Osteoblast (primary cell): ENCODE results near the gene RELCH. TPM values are rescaled to one million over a fixed set of nuclear protein-coding genes. Genes with fewer than 3 reads are reported as not detected.
A peak's percentile ranks its signal among the peaks of the same experiment; 100 is the strongest.

ENCODE experiments used
- DNase-seq: peaks from one replicate; pipeline ENCODE4 v3.0.0; 2011; ENCODE audit warnings: low spot score, mixed read lengths; ENCODE audit not compliant: insufficient read length; ENCODE audit errors: missing footprints
- H2AFZ ChIP-seq: 2 replicates; pipeline ENCODE4 v1.6.0; 2011; ENCODE audit warnings: mild to moderate bottlenecking, low read length
- H3K27ac ChIP-seq: 2 replicates; pipeline ENCODE4 v1.5.1; 2011; ENCODE audit warnings: mild to moderate bottlenecking, low read depth, low read length, moderate library complexity
- H3K27me3 ChIP-seq: 2 replicates; pipeline ENCODE4 v1.6.0; 2012; ENCODE audit warnings: mild to moderate bottlenecking, control low read depth, inconsistent platforms, low read length, moderate library complexity; ENCODE audit not compliant: insufficient read depth
- H3K36me3 ChIP-seq: 2 replicates; pipeline ENCODE4 v1.5.1; 2011; ENCODE audit warnings: mild to moderate bottlenecking, low read length, control low read depth, moderate library complexity; ENCODE audit not compliant: insufficient read depth
- H3K4me1 ChIP-seq: 2 replicates; pipeline ENCODE4 v1.5.1; 2011; ENCODE audit warnings: mild to moderate bottlenecking, low read length, control low read depth, moderate library complexity; ENCODE audit not compliant: insufficient read depth
- H3K4me2 ChIP-seq: 2 replicates; pipeline ENCODE4 v1.6.0; 2011; ENCODE audit warnings: mild to moderate bottlenecking, low read length; ENCODE audit not compliant: insufficient read depth
- H3K4me3 ChIP-seq: fragments of 200-600 bp; sonication (generic); 3 replicates; pipeline ENCODE4 v1.5.1; 2012; ENCODE audit warnings: mild to moderate bottlenecking, low read length, inconsistent platforms; ENCODE audit not compliant: insufficient read depth
- H3K79me2 ChIP-seq: 2 replicates; pipeline ENCODE4 v1.6.0; 2012; ENCODE audit warnings: mild to moderate bottlenecking, low read length, control low read depth, inconsistent platforms; ENCODE audit not compliant: insufficient read depth
- H3K9me3 ChIP-seq: 2 replicates; pipeline ENCODE4 v1.5.1; 2011; ENCODE audit warnings: low read depth, low read length, control low read depth
- H4K20me1 ChIP-seq: 2 replicates; pipeline ENCODE4 v1.6.0; 2012; ENCODE audit warnings: mild to moderate bottlenecking, low read length, control low read depth; ENCODE audit not compliant: insufficient read depth
- CTCF ChIP-seq: IDR thresholded peaks from 2 replicates; pipeline ENCODE4 v1.5.1; 2011; ENCODE audit warnings: mild to moderate bottlenecking, low read depth, low read length, moderate library complexity; ENCODE audit errors: extremely low read depth
- total RNA-seq: library from RNA; depleted of rRNA; stranded (reverse); fragments of >200 nt; gene quantifications from 2 replicates; pipeline ENCODE4 v1.2.3, GENCODE V29; 2012

The RELCH gene
- total RNA-seq, 1 donor: 34.0 TPM

DNA sequence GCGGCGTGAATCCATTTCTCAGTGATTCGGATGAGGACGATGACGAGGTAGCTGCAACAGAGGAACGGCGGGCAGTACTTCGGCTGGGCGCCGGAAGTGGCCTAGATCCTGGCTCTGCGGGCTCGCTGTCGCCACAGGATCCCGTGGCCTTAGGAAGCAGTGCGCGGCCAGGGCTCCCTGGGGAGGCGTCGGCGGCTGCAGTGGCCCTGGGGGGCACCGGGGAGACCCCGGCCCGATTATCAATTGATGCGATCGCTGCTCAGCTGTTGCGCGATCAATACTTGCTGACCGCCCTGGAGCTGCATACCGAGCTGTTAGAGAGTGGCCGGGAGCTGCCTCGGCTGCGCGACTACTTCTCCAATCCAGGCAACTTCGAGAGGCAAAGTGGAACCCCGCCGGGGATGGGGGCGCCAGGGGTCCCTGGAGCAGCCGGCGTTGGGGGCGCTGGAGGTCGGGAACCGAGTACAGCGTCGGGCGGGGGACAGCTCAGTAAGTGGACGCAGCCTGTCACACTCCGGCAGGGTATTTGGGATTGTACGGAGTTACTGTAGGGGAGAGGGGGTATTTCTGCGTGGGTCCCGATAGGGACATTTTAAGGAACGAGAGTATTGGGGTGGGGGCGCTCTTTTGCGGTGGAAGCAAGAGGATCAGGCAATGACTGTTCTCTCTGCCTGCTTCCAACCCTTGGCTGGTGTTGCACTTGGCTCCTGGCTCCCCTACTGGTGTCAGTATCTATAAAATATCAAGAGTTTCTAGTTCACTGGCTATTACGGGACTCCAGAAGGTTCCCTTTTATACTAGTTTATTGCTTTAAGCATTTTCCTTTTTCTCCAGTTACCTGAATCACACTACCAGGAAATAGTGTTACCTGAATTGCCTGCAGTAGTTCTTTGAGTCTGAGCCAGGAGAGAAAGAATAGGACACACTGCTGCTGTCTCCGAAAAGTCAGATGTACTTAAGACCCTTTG lies 772 bp downstream of the RELCH start:
- Histone ChIP-seq H3K4me3 (peak overlapping the region; percentile 99), H3K27me3 (no peaks in the 10 kb centered on the region), H3K4me2 (peak overlapping the region; percentile 93), H3K4me1 (peaks cover 21% of the 10 kb centered on the region), H3K27ac (peak overlapping the region; percentile 74), H2AFZ (peak overlapping the region; percentile 97), H3K36me3 (no peaks in the 10 kb centered on the region), H3K9me3 (no peaks in the 10 kb centered on the region), H4K20me1 (peaks cover 31% of the 10 kb centered on the region), H3K79me2 (peaks cover 62% of the 10 kb centered on the region)
- peak; percentile 25 for TF ChIP-seq CTCF
- DNase-seq: peak; percentile 72

DNA sequence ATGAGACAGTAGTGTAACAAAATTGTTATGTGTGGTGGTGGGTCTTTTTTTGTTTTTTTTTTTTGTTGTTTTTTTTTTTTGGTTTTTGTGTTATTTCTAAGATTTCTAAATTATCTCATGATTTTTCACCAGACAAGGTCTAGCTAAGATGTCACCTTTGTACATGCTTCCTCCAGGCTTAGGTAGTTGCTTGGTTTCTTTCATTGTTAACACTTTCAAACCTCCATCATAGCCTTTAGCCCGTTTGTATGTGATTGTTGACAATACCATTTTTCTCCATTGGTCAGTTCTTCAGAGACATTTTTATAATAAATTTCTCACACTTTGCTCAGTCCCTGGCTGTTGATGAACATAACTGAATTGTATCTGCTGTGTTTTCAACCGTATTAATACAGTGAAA lies 2.2 kb downstream of the RELCH start:
- Histone ChIP-seq H3K27me3 (no peaks in the 10 kb centered on the region), H3K79me2 (peaks cover 72% of the 10 kb centered on the region), H3K36me3 (no peaks in the 10 kb centered on the region), H3K27ac (no peak overlapping the region), H3K9me3 (no peaks in the 10 kb centered on the region), H4K20me1 (peaks cover 26% of the 10 kb centered on the region), H3K4me3 (peak overlapping the region; percentile 99), H3K4me1 (peaks cover 21% of the 10 kb centered on the region), H3K4me2 (peak overlapping the region; percentile 93), H2AFZ (no peak overlapping the region)
- DNase-seq: no peak
- no peak for TF ChIP-seq CTCF

GRCh38 chr18:62196079-62196478 lies 9.0 kb downstream of the RELCH start:
- no peak overlapping the region for H2AFZ ChIP-seq
- no peak overlapping the region for H3K4me3 ChIP-seq
- no peak for DNase-seq
- no peaks in the 10 kb centered on the region for H3K36me3 ChIP-seq
- H3K4me2 ChIP-seq: no peak overlapping the region
- no peak for TF ChIP-seq CTCF
- H4K20me1 ChIP-seq: peaks cover 35% of the 10 kb centered on the region
- no peak overlapping the region for H3K27ac ChIP-seq
- H3K9me3 ChIP-seq: no peaks in the 10 kb centered on the region
- peaks cover 89% of the 10 kb centered on the region for H3K79me2 ChIP-seq
- H3K4me1 ChIP-seq: no peaks in the 10 kb centered on the region
- no peaks in the 10 kb centered on the region for H3K27me3 ChIP-seq

DNA sequence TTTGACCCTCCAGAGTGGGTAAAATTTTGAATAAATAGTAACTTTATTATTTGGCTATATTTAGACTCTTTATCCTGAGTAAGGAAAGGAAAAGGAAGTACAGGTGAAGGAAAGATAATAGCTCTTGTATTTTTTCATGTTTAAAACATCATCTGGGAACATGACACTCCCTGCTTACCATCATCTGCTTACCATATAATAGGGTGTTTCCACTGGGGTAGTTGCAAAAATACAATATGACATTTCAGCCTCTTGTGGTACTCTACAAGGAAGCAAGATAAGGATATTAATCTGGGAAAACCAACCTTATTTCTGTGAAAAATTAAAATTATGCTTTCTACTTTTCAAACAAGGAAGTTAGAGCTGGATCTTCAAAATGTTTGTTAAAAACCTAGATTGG lies 9.9 kb downstream of the RELCH start:
- DNase-seq: no peak
- Histone ChIP-seq H3K4me1 (no peaks in the 10 kb centered on the region), H3K27me3 (no peaks in the 10 kb centered on the region), H3K79me2 (peaks cover 84% of the 10 kb centered on the region), H3K4me2 (no peak overlapping the region), H3K36me3 (no peaks in the 10 kb centered on the region), H2AFZ (no peak overlapping the region), H4K20me1 (peaks cover 27% of the 10 kb centered on the region), H3K4me3 (no peak overlapping the region), H3K9me3 (no peaks in the 10 kb centered on the region), H3K27ac (no peak overlapping the region)
- no peak for TF ChIP-seq CTCF
